PC-9 (cell line): ENCODE measurements around the gene LMBRD1. TPM values are rescaled to one million over a fixed set of nuclear protein-coding genes. Genes with fewer than 3 reads are reported as not detected.

ENCODE experiments used
- BruUV-seq: library from RNA; stranded (reverse); fragments of 400-500 nt; replicated peaks from 2 replicates; lab custom pipeline; 2021; lab: Mats Ljungman, UMichigan
- CTCF ChIA-PET: fragments of 300-600 bp; sonication (Branson Sonifier 250); formaldehyde crosslinking; loops from one replicate; lab custom pipeline; 2022; ENCODE audit warnings: antibody characterized with exemption; lab: Charles Lee
- POLR2A ChIA-PET: fragments of 300-600 bp; sonication (Branson Sonifier 250); formaldehyde crosslinking; loops from one replicate; lab custom pipeline; 2022; ENCODE audit warnings: antibody characterized with exemption; ENCODE audit not compliant: unreplicated experiment; lab: Charles Lee
- DNase-seq, 2 experiments: peaks; one replicate each; pipeline versions ENCODE4 v3.0.0 to v3.0.0-alpha.2; 2015 to 2022; ENCODE audit warnings: mixed read lengths in 1 of 2
- H2AFZ ChIP-seq: fragments of 200-600 bp; sonication (generic); 2 replicates; pipeline ENCODE4 v1.8.1; 2017; ENCODE audit warnings: antibody characterized with exemption
- H3F3A ChIP-seq: fragments of 200-600 bp; sonication (generic); 2 replicates; pipeline ENCODE4 v1.8.1; 2017; ENCODE audit warnings: antibody characterized with exemption, mild to moderate bottlenecking, low read depth; ENCODE audit not compliant: insufficient read depth
- H3K27ac ChIP-seq: fragments of 200-600 bp; sonication (generic); 2 replicates; pipeline ENCODE4 v1.6.1; 2016; ENCODE audit warnings: mixed run types
- H3K27me3 ChIP-seq: fragments of 200-600 bp; sonication (generic); 2 replicates; pipeline ENCODE4 v1.6.1; 2016; ENCODE audit warnings: low read depth, mixed run types; ENCODE audit not compliant: insufficient read depth
- H3K36me3 ChIP-seq: fragments of 200-600 bp; sonication (generic); 2 replicates; pipeline ENCODE4 v1.6.1; 2016; ENCODE audit warnings: low read depth, mixed run types
- H3K4me1 ChIP-seq: fragments of 200-600 bp; sonication (generic); replicated peaks from 2 replicates; pipeline ENCODE4 v1.6.1; 2016; ENCODE audit warnings: mixed run types; ENCODE audit not compliant: insufficient read depth
- H3K4me2 ChIP-seq: fragments of 200-600 bp; sonication (generic); 2 replicates; pipeline ENCODE4 v1.6.1; 2017; ENCODE audit warnings: mixed run types
- H3K4me3 ChIP-seq: fragments of 200-600 bp; sonication (generic); 2 replicates; pipeline ENCODE4 v1.6.1; 2016; ENCODE audit warnings: mixed run types
- H3K79me2 ChIP-seq: fragments of 200-600 bp; sonication (generic); 2 replicates; pipeline ENCODE4 v1.6.1; 2017; ENCODE audit warnings: low read depth, mixed run types
- H3K9me2 ChIP-seq: fragments of 200-600 bp; sonication (generic); 2 replicates; pipeline ENCODE4 v1.8.1; 2017; ENCODE audit warnings: mild to moderate bottlenecking; ENCODE audit not compliant: insufficient read depth
- H3K9me3 ChIP-seq: fragments of 200-600 bp; sonication (generic); 2 replicates; pipeline ENCODE4 v1.8.1; 2016; ENCODE audit warnings: low read depth; ENCODE audit not compliant: insufficient read depth
- H4K20me1 ChIP-seq: fragments of 200-600 bp; sonication (generic); 2 replicates; pipeline ENCODE4 v1.8.1; 2017; ENCODE audit not compliant: insufficient read depth
- EZH2 ChIP-seq: fragments of 200-600 bp; sonication (generic); IDR thresholded peaks from 2 replicates; pipeline ENCODE4 v1.8.0; 2017; ENCODE audit warnings: antibody characterized with exemption, low read depth
- intact Hi-C: fragments of 100-400 bp; cut with micrococcal nuclease; formaldehyde crosslinking; loops from one replicate; pipeline ENCODE4 v1.10.0; 2022; ENCODE audit not compliant: unreplicated experiment
- total RNA-seq: library from RNA; stranded (reverse); gene quantifications from 2 replicates; pipeline ENCODE4 v1.2.3, GENCODE V29; 2021
- TF ChIP-seq, protein P1 (sequence below): fragments of 200-600 bp; sonication (generic); conservative IDR thresholded peaks from 2 replicates; pipeline ENCODE4 v1.6.1; 2017; ENCODE audit warnings: mixed run types, antibody characterized with exemption, mild to moderate bottlenecking, moderate library complexity

LMBRD1 gene
- total RNA-seq, 1 experiment from 2014 or later: 24.6 TPM

DNA sequence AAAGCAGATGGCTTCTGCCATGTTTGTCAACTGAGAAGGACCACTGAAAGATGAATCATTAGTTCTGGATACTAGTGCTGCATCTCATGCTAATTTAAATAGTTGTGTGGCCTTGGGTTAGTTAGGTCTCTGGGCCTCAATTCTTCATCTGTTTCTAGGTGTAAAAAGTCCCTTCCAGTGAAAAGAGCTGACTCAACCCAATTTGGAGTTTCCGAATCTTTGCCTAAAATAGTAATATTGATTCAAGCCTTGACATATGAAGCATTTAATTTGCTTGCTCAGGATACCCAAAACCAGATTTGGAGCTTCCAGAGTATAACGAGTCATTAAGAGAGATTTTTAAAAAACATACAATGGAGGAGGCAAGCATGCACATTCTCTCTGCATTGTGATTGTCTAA lies 163.9 kb downstream of the LMBRD1 start:
- H3K4me2 ChIP-seq: no peak overlapping the region
- no peak overlapping the region for H3K4me3 ChIP-seq
- BruUV-seq: no TSS peak
- H3K9me2 ChIP-seq: no peaks in the 10 kb centered on the region
- no peak for DNase-seq
- no peak overlapping the region for H2AFZ ChIP-seq
- intact Hi-C loops: no loop called here
- no peaks in the 10 kb centered on the region for H3K9me3 ChIP-seq
- H3K4me1 ChIP-seq: no peaks in the 10 kb centered on the region
- H4K20me1 ChIP-seq: no peaks in the 10 kb centered on the region
- TF ChIP-seq, protein P1, sequence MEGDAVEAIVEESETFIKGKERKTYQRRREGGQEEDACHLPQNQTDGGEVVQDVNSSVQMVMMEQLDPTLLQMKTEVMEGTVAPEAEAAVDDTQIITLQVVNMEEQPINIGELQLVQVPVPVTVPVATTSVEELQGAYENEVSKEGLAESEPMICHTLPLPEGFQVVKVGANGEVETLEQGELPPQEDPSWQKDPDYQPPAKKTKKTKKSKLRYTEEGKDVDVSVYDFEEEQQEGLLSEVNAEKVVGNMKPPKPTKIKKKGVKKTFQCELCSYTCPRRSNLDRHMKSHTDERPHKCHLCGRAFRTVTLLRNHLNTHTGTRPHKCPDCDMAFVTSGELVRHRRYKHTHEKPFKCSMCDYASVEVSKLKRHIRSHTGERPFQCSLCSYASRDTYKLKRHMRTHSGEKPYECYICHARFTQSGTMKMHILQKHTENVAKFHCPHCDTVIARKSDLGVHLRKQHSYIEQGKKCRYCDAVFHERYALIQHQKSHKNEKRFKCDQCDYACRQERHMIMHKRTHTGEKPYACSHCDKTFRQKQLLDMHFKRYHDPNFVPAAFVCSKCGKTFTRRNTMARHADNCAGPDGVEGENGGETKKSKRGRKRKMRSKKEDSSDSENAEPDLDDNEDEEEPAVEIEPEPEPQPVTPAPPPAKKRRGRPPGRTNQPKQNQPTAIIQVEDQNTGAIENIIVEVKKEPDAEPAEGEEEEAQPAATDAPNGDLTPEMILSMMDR: no peak
- TF ChIP-seq EZH2: no peak
- no peaks in the 10 kb centered on the region for H3K36me3 ChIP-seq
- POLR2A ChIA-PET: no interaction called here
- no peak overlapping the region for H3K27ac ChIP-seq
- CTCF ChIA-PET: no interaction called here
- H3K27me3 ChIP-seq: 0 out of 2 replicates have a peak, but pooled peaks cover 6% of the 10 kb centered on the region
- no peaks in the 10 kb centered on the region for H3F3A ChIP-seq
- no peaks in the 10 kb centered on the region for H3K79me2 ChIP-seq

DNA sequence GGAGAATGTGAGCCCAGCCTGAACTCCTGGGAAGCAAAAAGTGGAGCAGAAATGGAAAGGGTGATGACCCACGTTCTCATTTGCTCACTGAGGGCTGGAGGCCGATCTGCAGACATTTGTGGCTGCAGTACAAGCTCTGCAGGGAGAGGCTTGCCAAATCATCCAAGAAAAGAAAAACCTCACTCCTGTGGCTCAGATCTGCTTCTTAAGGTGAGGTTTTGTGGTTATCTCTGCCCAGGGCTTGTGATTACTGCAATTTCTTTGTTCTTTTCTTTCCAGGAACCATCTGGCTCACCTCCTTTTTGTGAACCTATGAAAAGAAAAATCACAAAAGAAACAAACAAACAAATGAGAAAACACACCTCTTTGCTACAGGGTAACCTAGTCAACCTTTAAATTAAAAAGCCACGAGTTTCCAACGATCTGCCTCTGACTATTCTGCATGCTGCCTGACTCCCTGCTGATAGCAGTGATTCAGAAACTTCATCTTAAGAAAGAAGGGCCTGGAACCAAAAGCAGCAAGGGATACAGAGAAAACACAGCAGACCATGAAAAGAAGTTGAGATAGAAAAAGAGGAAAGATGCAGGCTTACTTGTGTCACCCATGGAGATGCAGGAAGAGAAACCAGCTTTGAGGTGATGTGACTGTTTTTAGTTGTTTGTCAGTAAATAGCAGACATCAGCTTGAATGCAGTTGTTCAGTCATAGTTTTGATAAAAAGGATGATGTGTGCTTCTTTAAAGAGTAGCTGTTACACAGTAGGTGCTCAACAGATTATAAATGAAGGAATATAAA lies 165.1 kb downstream of the LMBRD1 start:
- Histone ChIP-seq H3K9me2 (no peaks in the 10 kb centered on the region), H3K9me3 (no peaks in the 10 kb centered on the region), H3K36me3 (no peaks in the 10 kb centered on the region), H3K4me1 (no peaks in the 10 kb centered on the region), H3K4me3 (no peak overlapping the region), H3F3A (no peaks in the 10 kb centered on the region), H3K27me3 (no peaks in the 10 kb centered on the region), H3K27ac (no peak overlapping the region), H3K4me2 (no peak overlapping the region), H4K20me1 (no peaks in the 10 kb centered on the region), H2AFZ (peak overlapping the region; percentile 16; the same call in 1 of the 2 replicates), H3K79me2 (no peaks in the 10 kb centered on the region)
- TF ChIP-seq EZH2: no peak
- BruUV-seq: no TSS peak
- intact Hi-C loops: no loop called here
- no peak for DNase-seq
- ChIA-PET POLR2A (no interaction called here), CTCF (no interaction called here)

DNA sequence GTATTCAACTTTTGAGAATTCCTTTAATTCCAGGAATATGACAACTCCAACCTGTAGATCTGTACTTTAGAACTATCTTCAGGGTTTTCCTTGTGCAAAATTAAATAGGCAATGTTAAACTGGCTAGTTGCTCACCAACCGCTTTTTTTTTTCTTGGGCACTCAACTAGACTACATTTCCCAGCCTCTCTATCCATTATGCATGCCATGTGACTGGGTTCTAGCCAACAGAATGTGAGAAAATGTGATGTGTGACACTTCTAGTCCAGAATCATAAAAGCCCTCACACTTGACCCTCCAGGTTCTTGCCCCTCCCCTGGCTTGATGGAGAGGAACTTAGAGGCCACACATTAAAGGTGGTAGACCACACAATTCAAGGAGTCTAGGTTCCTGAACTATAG lies 166.0 kb downstream of the LMBRD1 start:
- Histone ChIP-seq H3K79me2 (no peaks in the 10 kb centered on the region), H3K9me2 (no peaks in the 10 kb centered on the region), H4K20me1 (no peaks in the 10 kb centered on the region), H3K9me3 (no peaks in the 10 kb centered on the region), H3K4me2 (no peak overlapping the region), H3F3A (no peaks in the 10 kb centered on the region), H3K27ac (no peak overlapping the region), H3K4me3 (no peak overlapping the region), H3K36me3 (no peaks in the 10 kb centered on the region), H2AFZ (no peak overlapping the region), H3K27me3 (no peaks in the 10 kb centered on the region), H3K4me1 (no peaks in the 10 kb centered on the region)
- DNase-seq: no peak
- TF ChIP-seq, protein P1: no peak
- TF ChIP-seq EZH2: no peak
- CTCF ChIA-PET: no interaction called here
- POLR2A ChIA-PET: no interaction called here
- BruUV-seq: no TSS peak
- intact Hi-C loops: no loop called here
